ENCODE data around the gene AVL9. TPM values are rescaled to one million over a fixed set of nuclear protein-coding genes. Genes with fewer than 3 reads are reported as not detected.

Gene AVL9
- total RNA-seq, 1 donor from 2014 or later = 25.5 TPM

GRCh38 chr7:32577421-32577820 is 82.1 kb downstream of the AVL9 start:
- DNase-seq (ENCODE audit: extremely low spot score in 2 of 2) = no peak
- H3K36me3 ChIP-seq = peaks cover 0 to 64% of the 10 kb centered on the region in 2 donors
- no peak for TF ChIP-seq POLR2AphosphoS5 (IDR thresholded peaks at IDR 0.05; ENCODE audit: insufficient read depth in 1 of 2, low read depth in 1 of 2)
- no peak for TF ChIP-seq POLR2A (IDR thresholded peaks at IDR 0.05)
- TF ChIP-seq, protein P1, sequence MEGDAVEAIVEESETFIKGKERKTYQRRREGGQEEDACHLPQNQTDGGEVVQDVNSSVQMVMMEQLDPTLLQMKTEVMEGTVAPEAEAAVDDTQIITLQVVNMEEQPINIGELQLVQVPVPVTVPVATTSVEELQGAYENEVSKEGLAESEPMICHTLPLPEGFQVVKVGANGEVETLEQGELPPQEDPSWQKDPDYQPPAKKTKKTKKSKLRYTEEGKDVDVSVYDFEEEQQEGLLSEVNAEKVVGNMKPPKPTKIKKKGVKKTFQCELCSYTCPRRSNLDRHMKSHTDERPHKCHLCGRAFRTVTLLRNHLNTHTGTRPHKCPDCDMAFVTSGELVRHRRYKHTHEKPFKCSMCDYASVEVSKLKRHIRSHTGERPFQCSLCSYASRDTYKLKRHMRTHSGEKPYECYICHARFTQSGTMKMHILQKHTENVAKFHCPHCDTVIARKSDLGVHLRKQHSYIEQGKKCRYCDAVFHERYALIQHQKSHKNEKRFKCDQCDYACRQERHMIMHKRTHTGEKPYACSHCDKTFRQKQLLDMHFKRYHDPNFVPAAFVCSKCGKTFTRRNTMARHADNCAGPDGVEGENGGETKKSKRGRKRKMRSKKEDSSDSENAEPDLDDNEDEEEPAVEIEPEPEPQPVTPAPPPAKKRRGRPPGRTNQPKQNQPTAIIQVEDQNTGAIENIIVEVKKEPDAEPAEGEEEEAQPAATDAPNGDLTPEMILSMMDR (IDR thresholded peaks at IDR 0.05) = no peak
- intact Hi-C loops (cut with DNase I) = no loop called here
- H3K4me3 ChIP-seq = no peak overlapping the region
- H3K4me1 ChIP-seq = no peaks in the 10 kb centered on the region
- no peaks in the 10 kb centered on the region for H3K27me3 ChIP-seq
- no peaks in the 10 kb centered on the region for H3K9me3 ChIP-seq
- no peak overlapping the region for H3K27ac ChIP-seq

GRCh38 chr7:32579776-32580175 is 84.5 kb downstream of the AVL9 start:
- H3K27ac ChIP-seq = no peak overlapping the region
- intact Hi-C loops (cut with DNase I) = no loop called here
- DNase-seq (ENCODE audit: extremely low spot score in 2 of 2) = no peak
- no peaks in the 10 kb centered on the region for H3K9me3 ChIP-seq
- no peaks in the 10 kb centered on the region for H3K4me1 ChIP-seq
- peaks cover 0 to 72% of the 10 kb centered on the region in 2 donors for H3K36me3 ChIP-seq
- H3K27me3 ChIP-seq = no peaks in the 10 kb centered on the region
- no peak overlapping the region for H3K4me3 ChIP-seq
- TF ChIP-seq POLR2AphosphoS5 (IDR thresholded peaks at IDR 0.05; ENCODE audit: insufficient read depth in 1 of 2, low read depth in 1 of 2) = no peak
- TF ChIP-seq POLR2A (IDR thresholded peaks at IDR 0.05) = no peak
- TF ChIP-seq, protein P1 (IDR thresholded peaks at IDR 0.05) = no peak

DNA sequence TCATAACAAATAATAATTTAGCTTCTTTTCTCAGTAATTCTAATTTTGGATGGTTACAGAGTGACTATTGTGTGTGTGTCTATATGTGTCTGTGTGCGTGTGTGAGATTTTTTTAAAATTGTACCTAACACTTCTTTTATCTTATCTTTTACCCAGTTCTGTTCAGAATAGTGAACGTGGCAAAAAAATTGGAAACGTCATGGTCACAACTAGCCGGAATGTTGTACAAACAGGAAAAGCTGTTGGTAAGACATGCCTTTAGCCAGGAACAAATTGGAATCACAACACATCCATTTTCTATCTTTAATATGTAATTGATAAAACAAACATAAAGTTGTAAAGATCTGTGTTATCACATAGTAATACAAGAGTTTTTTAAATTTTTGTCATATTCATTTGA is 85.4 kb downstream of the AVL9 start:
- H3K27me3 ChIP-seq = no peaks in the 10 kb centered on the region
- no peaks in the 10 kb centered on the region for H3K9me3 ChIP-seq
- no peaks in the 10 kb centered on the region for H3K4me1 ChIP-seq
- intact Hi-C loops (cut with DNase I) = no loop called here
- no peak overlapping the region for H3K4me3 ChIP-seq
- H3K36me3 ChIP-seq = peaks cover 0 to 72% of the 10 kb centered on the region in 2 donors
- TF ChIP-seq, protein P1 (IDR thresholded peaks at IDR 0.05) = no peak
- no peak for DNase-seq (ENCODE audit: extremely low spot score in 2 of 2)
- no peak overlapping the region for H3K27ac ChIP-seq

DNA sequence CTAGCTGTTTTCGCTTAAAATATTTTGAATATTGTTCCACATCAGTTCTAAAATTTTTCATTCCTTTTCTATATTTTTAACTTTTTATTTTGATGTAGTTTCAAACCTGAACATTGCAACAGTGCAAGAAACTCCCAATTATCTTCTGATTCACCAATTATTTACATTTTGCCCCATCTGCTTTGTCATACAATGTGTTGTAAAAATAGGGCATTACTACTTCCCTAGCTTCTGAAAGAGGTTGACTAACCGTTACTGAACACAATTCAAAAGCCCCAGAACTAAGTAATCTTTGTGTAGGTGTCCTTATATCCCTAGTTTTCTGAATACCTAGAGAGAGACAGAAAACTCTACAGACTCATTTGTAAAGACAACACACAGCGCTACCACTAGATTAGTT is 86.7 kb downstream of the AVL9 start:
- no peaks in the 10 kb centered on the region for H3K9me3 ChIP-seq
- H3K4me1 ChIP-seq = peaks cover 7% of the 10 kb centered on the region
- no peaks in the 10 kb centered on the region for H3K27me3 ChIP-seq
- no peak overlapping the region for H3K4me3 ChIP-seq
- intact Hi-C loops (cut with DNase I) = no loop called here
- DNase-seq (ENCODE audit: extremely low spot score in 2 of 2) = no peak
- H3K36me3 ChIP-seq = peaks cover 0 to 64% of the 10 kb centered on the region in 2 donors
- TF ChIP-seq POLR2AphosphoS5 (IDR thresholded peaks at IDR 0.05; ENCODE audit: insufficient read depth in 1 of 2, low read depth in 1 of 2) = no peak
- TF ChIP-seq, protein P1 (IDR thresholded peaks at IDR 0.05) = no peak
- TF ChIP-seq POLR2A (IDR thresholded peaks at IDR 0.05) = no peak
- H3K27ac ChIP-seq = no peak overlapping the region

- TF ChIP-seq, protein P1 (IDR thresholded peaks at IDR 0.05) = no peak
- TF ChIP-seq POLR2A (IDR thresholded peaks at IDR 0.05) = no peak
- TF ChIP-seq POLR2AphosphoS5 (IDR thresholded peaks at IDR 0.05; ENCODE audit: insufficient read depth in 1 of 2, low read depth in 1 of 2) = no peak
- Histone ChIP-seq H3K9me3 (no peaks in the 10 kb centered on the region), H3K27me3 (no peaks in the 10 kb centered on the region), H3K4me1 (peaks cover 17% of the 10 kb centered on the region), H3K4me3 (no peak overlapping the region), H3K36me3 (peaks cover 0 to 62% of the 10 kb centered on the region in 2 donors), H3K27ac (no peak overlapping the region)
- DNase-seq (ENCODE audit: extremely low spot score in 2 of 2) = no peak
- intact Hi-C loops (cut with DNase I) = no loop called here
Observed at GRCh38 chr7:32583791-32584190, 88.5 kb downstream of the AVL9 start.

Data from vagina (tissue), 2 donors.